NCI-H226 (cell line): ENCODE data around the gene GMPPA.

Experiments
- DNase-seq: peaks from one replicate; pipeline ENCODE4 v3.0.0-alpha.2; 2015

The GMPPA gene

DNA sequence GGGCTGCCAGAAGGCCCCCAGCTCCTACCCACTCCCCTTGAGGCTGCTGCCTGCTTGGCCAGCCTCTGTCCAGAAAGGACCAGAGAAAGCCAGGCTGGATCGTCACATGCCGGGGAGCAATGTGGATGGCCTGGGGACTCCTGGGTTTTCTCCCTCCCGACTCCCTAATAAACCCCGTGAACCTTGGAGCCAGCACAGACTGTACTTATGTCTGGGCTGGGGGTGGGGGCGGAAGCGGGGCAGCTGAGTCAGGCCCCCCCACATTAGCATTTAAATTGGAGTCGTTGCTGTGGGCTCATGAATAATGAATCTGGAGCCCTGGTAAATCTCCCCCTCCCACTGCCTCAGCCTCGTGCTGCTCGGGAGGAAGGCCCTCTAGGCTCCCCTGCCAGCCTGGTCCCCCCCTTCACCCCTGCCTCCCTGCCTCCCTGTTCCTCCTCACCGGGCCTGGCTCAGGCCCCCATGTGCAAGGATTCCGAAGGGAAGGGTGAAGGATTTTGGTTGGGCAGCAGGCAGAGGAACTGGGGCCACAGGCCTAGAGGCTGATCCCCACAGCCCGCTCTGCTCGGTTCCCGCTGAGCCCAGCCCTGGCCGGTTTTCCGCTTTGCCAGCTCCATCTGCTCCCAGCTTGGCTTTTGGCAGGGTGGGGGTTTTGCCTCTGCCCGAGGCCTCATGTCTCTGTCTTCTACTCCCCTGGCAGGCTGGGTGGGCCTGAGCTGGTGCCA, 8.3 kb downstream of the GMPPA start:
- DNase-seq, result no peak

- no peak for DNase-seq
Observed at GRCh38 chr2:219507581-219508443, 9.1 kb downstream of the GMPPA start.

GRCh38 chr2:219508444-219508734, 9.7 kb downstream of the GMPPA start:
- DNase-seq, result no peak

GRCh38 chr2:219508971-219509779, 10.5 kb downstream of the GMPPA start:
- no peak for DNase-seq

- peak; percentile 63 for DNase-seq
Observed at GRCh38 chr2:219509780-219510511, 11.3 kb downstream of the GMPPA start.

DNA sequence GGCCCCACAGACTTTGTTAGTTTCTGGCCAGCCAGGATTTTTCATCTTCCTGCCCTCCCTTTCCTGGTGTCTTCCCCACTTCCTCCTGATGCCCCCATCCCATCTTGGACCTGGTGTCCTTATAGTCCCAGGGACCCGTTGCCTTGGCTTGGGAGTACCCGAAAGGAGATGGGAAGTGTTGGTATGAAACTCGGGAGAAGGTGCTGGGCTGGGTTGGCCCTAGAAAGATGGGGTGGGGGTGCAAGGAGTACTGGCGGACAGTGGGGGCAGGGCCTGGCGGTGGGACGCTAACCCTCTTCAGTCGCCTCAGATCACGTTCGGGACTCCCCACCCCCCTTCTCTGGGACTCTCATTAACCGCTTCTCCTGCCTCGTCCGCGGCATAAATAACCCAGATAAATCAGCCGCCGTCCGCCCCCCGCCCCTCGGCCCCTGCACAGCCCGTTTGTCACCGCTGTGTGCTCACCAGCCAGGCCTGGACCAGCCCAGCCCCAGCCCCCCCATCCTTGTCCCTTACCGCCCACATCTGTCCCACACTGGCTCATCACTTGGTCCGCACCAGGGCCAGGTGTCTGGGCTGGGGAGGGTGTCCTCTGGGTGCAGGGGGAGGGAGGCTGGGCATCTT, 11.9 kb downstream of the GMPPA start:
- DNase-seq, result no peak

DNA sequence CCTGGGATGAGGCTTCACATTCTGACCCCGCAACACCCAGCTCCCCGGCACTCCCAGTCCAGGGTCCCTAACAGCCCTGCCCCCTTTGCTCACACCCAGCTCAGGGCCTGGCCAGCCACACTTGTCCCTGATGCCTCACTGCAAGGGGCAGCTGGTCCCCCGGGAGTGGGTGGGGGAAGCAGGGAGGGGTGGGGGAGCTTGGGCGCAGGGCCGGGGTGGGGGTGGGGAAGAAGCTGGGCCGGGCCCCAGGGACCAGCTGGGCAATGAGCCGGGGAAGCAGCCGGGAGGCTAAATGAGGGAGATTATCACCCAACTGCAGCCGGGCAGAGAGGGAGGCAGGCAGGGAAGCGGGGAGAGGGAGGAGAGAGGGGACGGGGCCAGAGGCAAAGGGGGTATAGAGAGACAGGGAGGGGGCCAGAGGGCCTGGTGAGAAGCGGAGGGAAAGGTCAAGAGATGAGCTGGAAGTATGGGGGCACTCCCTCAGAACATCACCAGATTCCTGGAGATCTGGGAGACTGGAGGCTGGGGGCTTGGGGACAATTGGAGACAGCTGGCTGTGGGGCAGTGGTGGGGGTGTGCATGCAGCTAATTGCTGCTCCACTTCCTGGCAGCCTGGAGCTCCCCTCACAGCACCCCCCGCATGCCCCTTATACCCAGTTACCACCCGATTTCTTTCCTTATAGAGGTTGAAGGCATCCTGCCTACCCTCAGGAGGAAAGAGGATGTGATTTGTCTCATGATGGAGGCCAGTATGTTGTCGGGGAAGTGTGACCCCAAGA, 13.0 kb downstream of the GMPPA start:
- DNase-seq, result no peak

DNA sequence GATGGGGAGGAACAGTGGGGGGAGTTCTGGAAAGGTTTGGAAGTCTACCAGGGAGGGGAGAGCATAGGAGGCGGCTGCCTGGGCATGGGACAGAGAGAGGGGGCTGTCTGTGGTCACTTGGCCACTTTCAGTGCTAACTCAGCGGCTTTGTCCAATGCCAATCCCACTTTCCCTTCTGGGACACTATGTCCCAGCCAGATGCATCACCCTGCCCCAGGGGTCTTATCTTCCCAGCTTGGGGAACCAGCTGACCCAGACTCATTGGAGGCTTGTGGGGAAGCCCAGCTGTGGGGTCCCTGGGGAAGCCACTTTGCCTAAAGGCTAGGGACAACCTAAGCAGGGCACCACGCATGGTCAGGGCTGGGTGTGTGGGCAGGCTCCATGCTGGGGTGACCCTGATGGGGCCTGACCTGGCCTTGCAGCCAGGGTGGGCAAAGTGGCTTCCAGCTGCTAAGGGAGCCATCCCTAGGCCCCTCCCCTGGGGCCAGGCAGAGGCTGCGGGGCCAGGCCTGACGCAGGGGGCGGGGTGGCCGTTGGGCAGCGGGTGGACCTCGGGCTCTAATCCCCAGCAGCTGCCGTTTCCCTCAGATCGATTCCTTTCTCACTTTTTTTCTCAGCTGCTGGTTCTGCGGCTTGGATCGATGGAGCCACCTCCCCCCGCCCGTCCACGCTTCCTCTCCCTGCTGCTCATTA, 14.0 kb downstream of the GMPPA start:
- no peak for DNase-seq

DNA sequence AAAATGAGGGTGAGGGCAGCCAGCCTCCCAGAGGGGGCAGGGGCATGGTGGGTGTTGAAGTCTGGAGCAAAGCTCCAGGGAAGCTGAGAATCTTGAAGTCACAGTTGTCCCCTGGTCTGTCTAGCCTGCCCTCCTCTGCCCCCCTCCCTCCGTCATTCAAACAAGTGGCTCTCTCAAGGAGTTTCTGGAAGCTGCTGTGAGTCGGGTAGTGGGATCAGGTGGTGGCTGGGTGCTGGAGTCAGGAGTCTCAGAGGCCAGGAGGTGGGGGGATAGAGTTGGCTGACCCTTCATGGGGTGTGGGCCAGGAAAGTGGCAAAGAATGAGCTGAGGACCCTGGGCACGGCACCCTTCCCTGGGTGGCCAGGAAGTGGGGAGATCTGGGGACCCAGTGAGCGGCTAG, 15.1 kb downstream of the GMPPA start:
- DNase-seq, result no peak

GRCh38 chr2:219514196-219514761, 15.6 kb downstream of the GMPPA start, which contains the start of gene ASIC4:
Gene ASIC4, plus strand, starts transcription at chr2:219514482. Its CDS starts 243 bp downstream, at chr2:219514725.
- DNase-seq, result no peak

GRCh38 chr2:219514836-219515235, 16.1 kb downstream of the GMPPA start:
- DNase-seq, result no peak

DNA sequence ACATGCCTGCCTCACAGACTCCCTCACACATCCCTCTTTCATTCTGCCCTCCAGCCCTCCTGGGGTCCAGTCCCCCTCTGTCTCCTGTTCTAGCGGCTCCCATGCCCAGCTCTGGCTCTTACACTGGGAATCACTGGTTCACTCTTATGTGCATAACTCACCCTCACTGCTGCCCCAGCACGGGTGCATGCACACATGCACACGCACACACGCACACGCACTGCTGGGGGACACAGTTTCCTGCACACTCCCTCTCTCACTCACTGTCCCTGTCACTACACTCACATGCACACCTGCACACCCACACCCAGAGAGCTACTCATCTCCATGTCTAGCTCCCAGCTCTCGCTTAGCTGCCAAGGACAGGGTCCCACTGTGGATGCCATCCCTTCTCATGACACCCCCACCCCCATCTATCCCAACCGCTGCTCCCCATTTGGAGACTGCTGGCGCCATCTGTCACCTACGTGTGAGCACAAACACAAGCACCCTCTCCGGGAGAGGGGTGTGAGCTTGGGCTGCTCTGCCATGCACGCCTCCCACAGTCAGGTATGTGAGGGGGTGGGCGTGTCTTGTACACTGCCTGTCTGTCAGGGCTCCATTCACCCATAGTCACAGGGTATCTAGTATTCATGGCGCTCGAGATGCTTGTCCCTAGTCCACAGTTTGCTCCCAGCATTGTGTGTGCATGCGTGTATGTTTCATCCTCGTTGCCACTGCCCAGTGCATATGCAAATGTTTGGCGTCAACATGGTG, 17.4 kb downstream of the GMPPA start:
- DNase-seq, result no peak

GRCh38 chr2:219516888-219517287, 18.2 kb downstream of the GMPPA start:
- no peak for DNase-seq

DNA sequence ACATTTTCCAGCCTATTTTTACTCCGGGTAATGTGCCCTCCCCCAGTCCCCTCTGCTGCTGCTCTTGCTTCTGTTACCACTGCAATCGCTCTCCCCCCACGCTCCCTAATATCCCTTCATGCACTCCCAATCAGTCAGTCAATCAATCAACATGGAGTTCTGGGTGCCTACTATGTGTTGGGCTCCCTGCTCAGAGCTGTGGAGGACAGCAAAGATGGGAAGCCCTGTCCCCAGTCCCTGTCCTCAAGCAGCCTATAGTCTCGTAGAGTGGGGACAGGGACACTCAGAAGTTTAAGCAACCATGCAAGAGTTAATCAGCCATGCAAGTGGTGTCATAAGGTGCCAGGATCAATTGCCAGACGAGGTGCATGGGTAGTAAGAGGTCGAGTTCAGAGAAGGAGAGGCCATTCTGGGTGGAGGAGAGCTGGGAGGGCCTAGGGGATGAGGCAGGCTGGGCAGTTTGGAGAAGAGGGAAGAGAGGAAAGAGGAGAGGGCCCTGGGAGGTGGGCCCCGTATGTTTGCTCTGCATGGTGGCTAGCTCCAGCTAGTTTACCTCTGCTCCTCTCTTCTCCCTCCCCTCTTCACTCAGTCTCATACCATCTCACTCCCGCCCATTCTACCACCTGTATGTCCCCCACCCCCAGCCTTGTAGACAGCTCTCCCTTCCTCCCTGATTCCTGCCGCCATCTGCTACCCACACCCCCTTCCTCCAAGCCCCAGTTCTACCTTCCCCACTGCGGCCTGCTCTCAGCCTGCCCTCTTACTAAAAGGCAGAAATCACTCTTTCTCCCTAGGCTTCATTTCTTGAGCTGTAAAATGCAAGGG, 19.5 kb downstream of the GMPPA start:
- DNase-seq, result no peak

DNA sequence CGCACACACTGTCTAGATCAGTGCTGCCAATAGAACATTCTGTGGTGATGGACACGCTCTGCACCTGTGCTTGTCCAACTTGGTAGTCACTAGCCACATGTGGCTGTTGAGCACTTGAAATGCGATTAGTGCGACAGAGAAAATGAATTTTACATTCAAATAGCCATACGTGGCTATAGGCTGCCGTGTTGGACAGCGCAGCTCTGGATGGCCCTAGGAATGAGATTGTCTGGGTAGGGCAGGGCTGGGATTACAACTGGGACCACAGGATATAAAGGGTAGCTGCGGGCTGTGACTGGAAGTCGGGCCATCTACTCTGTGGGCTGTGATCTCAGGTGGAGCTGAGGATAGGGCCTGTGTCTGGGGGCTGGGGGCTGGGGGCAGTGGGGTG, 20.8 kb downstream of the GMPPA start:
- DNase-seq, result no peak

- DNase-seq, result no peak
Observed at GRCh38 chr2:219520079-219520478, 21.4 kb downstream of the GMPPA start.

DNA sequence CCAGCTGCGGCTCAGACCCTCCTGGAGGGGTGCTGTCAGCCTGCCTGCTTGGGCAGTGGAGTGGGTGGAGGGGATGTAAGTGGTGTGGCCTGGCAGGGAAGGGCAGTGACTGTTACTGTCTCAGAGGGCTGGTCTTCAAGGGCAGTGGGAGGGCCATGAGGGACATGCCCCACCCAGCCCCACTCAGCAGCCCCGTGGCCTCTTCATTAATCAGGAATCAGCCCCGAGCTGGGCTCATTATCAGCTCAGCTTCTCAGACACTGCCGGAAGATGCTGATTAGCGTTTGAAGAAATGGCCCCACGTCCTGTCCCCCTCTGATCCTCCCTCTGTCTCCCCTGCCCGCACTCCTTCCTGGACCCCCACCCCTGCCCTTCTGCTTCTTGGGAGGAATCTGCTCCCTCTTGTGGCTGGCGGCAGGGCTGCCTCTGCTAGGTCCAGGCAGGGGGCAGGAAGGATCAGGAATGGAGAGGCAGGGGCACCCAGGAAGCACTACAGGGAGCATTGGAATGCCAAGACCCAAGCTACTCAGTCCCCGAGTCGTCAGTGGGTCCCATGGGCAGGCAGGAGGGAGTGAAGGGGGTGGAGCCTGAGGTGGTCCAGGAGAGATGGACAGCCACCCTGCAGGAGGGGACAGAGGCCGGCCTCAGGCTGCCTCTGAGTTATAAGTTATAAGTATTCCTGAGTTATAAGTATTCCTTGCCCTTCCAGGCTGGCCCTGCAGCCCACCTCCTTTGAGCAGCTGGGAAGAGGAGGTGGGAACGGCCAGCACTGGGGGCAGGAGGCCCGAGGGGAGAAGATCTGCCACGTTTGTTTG, 22.6 kb downstream of the GMPPA start:
- peak; percentile 63 for DNase-seq
